AML-193 (cell line): Measurements from ENCODE around the gene KCNQ1.

Experiments
- DNase-seq, 2 experiments: peaks; one replicate each; lab custom pipeline; 2025; lab: John Stamatoyannopoulos, UW

Gene KCNQ1, protein sequence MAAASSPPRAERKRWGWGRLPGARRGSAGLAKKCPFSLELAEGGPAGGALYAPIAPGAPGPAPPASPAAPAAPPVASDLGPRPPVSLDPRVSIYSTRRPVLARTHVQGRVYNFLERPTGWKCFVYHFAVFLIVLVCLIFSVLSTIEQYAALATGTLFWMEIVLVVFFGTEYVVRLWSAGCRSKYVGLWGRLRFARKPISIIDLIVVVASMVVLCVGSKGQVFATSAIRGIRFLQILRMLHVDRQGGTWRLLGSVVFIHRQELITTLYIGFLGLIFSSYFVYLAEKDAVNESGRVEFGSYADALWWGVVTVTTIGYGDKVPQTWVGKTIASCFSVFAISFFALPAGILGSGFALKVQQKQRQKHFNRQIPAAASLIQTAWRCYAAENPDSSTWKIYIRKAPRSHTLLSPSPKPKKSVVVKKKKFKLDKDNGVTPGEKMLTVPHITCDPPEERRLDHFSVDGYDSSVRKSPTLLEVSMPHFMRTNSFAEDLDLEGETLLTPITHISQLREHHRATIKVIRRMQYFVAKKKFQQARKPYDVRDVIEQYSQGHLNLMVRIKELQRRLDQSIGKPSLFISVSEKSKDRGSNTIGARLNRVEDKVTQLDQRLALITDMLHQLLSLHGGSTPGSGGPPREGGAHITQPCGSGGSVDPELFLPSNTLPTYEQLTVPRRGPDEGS

DNA sequence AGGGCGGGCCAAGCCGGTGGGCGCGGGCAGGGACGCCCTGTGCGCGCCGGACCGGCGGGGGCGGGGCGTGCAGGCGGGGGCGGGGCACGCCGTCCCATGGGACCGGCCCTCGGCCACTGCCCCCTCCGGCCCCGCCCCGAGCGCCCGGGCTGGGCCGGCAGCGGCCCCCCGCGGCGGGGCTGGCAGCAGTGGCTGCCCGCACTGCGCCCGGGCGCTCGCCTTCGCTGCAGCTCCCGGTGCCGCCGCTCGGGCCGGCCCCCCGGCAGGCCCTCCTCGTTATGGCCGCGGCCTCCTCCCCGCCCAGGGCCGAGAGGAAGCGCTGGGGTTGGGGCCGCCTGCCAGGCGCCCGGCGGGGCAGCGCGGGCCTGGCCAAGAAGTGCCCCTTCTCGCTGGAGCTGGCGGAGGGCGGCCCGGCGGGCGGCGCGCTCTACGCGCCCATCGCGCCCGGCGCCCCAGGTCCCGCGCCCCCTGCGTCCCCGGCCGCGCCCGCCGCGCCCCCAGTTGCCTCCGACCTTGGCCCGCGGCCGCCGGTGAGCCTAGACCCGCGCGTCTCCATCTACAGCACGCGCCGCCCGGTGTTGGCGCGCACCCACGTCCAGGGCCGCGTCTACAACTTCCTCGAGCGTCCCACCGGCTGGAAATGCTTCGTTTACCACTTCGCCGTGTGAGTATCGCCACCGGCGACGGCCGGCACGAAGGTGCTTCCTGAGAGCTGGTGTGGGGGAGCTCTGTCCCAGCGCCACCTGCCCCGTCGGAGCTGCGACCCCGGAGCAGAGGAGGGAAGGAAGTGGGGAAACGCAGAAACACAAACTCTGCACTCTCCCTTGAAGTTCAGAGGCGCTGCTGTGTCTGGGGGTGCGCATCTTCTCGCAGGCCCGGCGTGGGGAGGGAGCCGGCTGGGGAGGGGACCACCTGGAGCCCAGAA lies at the start of gene KCNQ1:
KCNQ1 (plus strand) TSS at position 188 of the 925 bp plus-strand sequence; CDS start at position 279, 91 bp downstream.
- DNase-seq, result no peak

DNA sequence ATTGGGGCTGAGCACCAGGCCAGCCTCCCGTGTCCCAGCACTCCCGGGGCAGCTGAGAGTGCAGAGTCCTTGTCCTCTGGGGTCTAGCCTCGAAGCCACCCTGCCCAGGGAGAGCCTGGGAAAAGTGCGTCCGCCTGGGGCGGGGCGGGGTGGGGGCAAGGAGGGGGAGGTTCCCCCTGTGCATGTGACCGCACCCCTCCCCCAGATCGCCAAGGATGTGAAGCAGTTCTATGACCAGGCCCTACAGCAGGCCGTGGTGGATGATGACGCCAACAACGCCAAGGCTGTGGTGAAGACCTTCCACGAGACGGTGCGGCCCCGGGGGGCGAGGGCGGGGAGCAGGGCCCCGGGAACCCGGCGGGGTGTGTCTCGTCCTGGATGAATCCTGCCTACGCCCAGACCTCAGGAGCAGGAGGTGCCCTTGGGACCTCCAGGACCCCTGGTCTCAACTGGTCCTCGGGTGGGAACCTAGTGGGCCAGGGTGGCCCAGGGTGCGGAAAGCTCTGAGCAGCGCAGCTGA lies 49.5 kb upstream of the KCNQ1 start:
- no peak for DNase-seq

DNA sequence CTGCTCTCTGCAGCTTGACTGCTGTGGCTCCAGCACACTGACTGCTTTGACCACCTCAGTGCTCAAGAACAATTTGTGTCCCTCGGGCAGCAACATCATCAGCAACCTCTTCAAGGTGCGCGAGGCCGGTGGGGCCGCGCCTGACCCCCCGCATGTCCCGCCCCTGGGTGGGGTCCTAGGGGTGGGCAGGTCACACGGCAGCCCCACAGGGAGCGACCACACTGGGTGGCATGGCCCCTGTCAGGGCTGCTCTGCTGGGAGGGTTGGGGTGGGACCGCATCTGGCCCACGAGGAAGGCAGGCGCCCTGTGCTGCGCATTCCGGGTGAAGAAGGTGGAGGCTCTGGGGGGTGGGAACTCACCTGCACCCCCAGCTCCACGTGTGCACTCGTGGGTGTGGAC lies 49.0 kb upstream of the KCNQ1 start:
- no peak for DNase-seq

DNA sequence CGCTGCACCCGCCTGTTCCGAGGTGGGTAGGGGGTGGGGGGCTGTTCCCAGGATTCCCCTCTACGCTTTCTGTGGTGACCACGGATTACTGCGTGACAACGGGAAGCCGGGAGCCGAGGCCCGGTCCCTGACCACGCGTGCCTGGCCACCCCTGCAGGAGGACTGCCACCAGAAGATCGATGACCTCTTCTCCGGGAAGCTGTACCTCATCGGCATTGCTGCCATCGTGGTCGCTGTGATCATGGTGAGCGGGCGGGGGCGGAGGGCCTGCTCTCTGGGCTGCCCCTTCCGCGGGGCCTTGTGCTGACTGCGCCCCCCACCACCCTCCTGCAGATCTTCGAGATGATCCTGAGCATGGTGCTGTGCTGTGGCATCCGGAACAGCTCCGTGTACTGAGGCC lies 48.3 kb upstream of the KCNQ1 start:
- no peak for DNase-seq

DNA sequence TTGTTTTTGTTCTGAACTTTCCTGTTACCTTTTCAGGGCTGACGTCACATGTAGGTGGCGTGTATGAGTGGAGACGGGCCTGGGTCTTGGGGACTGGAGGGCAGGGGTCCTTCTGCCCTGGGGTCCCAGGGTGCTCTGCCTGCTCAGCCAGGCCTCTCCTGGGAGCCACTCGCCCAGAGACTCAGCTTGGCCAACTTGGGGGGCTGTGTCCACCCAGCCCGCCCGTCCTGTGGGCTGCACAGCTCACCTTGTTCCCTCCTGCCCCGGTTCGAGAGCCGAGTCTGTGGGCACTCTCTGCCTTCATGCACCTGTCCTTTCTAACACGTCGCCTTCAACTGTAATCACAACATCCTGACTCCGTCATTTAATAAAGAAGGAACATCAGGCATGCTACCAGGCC lies 47.8 kb upstream of the KCNQ1 start:
- DNase-seq, result no peak

DNA sequence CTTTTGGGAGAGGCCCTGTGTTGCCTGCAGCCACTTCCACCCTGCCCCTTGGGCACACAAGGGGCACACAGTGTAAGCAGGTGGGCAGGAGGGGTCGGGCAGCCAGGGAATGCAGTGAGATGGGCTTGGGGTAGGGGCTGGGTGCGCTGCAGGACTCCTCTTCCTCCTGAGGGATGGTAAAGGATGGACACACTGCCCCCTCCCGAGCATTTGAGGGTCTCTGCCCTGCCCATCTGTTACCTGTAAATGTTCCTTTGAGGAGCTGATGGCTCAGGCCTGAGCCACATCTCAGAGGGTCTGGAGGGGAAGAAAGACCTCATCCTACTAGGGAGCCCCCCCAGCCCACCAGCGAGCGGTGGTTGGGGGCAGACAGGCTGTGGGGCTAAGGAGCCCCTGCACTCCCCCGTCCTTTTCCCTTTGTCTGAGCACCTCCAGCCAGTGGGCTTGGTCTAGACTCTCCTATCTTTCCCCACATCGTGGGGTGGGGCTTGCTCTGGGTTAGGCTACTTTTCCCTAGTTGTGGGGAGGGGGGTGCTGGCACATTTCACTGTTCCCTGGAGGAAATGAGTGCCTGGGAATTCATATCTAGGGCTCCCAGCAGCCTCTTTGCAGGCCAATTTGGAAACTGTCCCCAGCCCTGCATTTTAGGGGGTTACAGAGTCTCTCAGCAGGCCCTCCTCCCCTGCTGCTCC lies 46.0 kb upstream of the KCNQ1 start:
- DNase-seq, result no peak

DNA sequence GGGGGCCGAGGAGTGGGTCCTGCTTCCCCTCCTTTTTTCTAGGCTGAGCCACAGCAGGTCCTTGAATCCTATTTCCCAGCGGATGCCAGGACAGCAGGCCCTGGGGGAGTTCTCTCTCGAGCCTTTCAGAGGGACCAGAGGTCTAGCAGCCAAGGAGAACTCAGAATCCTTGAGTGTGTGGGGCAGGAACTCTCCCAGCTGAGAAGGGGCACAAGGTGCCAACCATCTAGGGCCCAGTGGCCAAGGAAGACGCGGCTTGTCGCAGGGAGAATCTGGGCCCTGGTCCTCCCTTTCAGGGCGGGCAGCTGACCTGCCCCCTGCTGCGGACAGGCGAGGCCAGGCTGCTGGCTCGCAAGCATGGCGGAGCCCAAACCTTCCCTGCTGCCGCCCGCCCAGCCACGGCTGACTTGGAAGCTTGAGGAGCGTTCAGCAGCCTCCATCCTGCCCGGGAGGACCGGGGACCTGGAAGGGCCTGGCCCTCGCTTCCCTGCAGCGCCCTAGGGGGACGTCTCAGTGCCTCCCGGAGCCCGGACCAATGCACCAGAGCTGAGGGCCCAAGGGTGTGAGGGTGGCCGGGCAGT lies 45.2 kb upstream of the KCNQ1 start:
- DNase-seq, result no peak

DNA sequence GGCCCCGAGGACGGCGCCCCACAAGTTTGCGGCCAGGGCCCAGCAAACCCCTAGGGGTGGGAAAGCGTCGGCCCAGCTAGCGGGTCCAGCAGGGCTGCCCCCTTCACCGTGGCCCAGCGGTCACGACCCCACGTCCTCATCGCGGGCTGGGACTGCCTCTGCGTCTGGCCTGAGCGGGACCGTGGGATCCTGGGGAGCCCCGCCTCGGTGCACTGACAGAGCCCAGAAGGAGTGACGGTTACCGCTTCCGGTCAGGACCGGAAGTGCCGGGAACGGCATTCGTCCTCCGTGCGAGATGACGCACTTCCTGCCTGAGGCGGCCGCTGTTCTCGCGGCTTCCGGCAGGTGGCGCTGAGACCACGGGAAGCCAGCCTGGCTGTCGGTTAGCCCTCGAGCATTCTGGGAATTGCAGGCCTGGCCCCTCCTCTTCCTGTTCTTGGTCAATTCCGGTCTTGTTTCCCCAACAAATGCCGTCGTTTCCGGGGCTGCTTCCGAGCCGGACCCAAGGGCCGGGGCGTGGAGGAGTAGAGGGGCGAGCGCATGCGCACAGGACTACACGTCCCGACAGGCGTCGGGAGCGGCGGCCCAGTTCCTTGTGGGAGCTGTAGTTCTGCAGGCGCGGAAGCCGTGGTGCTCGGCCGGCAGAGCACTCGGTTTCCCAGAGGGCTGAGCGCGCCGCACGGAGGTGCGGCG lies 44.6 kb upstream of the KCNQ1 start, which contains the start of gene TSSC4:
TSSC4 (plus strand) TSS at position 682 of the 693 bp plus-strand sequence. CDS start 1,884 bp downstream, outside the sequence.
- peak; percentile 99 to 100 for DNase-seq

DNA sequence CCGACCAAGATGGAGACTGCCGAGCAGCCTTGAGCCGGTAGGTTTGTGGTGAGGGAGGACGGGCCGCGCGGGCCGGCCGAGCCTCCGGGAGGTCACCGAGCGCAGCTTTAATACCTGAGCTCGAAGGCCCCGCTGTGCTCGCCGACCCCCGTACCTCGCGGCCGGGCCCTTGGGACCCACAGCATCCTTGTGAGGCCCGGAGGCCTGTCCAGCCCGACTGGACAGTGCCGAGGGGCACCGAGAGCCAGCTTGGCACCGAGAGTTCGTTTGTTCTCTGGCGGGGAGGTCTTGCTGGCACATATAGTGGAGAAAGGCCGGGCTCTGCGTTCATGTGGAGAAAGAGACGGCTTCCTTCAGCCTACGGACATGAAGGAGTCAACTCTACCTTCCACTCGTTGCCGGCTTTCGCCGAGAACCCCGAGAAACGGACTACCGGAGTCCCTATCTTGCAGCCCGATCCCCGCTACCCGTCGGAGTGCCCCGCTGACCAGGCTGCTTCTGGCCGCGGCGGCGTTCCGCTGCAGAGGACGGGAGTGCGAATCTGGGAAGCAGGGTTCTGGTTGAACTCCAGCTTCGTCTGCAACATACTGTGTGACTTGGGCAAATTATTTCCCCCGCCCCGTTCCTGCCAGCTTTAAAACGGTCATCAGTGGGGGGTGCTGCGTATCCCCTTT lies 43.9 kb upstream of the KCNQ1 start:
- DNase-seq, result no peak

DNA sequence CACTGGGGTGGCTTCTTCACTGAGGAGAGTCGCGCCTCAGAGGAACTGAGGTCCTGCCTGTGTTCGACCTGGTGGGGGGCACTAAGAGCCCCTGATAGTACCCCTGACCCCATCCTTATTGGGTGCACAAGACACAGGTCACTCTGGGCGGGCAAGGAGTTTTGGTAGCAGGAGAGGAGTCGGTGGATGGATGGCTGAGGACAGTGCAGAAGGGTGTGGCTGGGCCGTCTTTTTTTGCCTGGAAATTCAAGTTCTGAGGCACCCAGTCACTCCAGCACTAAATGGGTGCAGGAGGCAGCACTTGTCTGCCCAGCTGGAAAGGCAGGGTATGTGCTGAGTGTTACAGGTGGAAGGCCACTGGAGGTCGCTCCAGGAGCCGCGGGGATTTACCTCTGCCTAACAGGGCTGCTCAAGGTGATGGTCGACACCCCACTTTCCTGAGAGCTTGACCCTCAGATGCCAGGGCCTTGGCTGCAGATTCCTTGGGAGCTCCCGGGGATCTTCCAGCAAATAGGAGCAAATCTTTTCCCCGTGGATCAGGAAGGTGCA lies 43.3 kb upstream of the KCNQ1 start:
- DNase-seq, result no peak

DNA sequence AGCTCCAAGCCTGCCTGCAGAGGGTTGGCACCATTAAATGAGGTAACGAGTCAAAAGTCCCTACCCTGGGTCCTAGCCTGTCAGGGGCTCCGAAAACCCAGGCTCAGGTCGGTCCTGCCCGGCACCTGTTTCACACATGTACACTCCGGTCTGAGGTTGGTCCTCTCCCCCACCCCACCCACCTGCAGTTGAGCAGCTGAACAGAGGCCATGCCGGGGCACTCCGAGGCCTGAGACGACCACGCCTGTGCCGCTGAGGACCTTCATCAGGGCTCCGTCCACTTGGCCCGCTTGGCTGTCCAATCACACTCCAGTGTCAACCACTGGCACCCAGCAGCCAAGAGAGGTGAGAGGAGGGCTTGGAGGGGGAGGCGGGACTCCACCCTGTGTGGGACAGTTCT lies 42.7 kb upstream of the KCNQ1 start:
- DNase-seq, result no peak

DNA sequence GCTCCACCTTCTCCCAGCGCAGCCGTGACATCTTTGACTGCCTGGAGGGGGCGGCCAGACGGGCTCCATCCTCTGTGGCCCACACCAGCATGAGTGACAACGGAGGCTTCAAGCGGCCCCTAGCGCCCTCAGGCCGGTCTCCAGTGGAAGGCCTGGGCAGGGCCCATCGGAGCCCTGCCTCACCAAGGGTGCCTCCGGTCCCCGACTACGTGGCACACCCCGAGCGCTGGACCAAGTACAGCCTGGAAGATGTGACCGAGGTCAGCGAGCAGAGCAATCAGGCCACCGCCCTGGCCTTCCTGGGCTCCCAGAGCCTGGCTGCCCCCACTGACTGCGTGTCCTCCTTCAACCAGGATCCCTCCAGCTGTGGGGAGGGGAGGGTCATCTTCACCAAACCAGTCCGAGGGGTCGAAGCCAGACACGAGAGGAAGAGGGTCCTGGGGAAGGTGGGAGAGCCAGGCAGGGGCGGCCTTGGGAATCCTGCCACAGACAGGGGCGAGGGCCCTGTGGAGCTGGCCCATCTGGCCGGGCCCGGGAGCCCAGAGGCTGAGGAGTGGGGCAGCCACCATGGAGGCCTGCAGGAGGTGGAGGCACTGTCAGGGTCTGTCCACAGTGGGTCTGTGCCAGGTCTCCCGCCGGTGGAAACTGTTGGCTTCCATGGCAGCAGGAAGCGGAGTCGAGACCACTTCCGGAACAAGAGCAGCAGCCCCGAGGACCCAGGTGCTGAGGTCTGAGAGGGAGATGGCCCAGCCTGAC lies 41.7 kb upstream of the KCNQ1 start:
- DNase-seq, result no peak

DNA sequence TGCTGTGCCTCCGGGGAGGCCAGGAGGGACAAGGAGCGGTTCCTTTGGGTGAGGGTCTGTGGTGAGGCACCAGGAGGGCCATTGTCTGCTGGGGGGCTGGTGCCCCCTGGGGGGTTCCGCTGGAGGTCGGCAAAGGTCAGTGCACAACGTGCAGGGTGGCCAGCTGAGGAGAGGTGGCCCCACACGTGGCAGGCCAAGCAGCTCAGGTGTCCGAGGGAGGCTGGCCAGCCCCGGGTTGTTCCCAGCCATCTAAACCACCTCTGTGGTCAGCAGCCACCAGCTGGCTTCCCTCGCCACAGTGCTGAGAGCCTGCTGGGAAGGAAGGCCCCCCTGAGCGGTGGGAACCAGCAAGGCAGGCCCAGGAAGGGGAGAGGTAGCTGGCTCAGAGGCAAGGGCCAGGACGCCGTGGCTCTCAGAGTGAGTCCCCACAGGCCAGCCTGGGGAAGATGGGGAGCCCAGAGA lies 40.0 kb upstream of the KCNQ1 start:
- no peak for DNase-seq

DNA sequence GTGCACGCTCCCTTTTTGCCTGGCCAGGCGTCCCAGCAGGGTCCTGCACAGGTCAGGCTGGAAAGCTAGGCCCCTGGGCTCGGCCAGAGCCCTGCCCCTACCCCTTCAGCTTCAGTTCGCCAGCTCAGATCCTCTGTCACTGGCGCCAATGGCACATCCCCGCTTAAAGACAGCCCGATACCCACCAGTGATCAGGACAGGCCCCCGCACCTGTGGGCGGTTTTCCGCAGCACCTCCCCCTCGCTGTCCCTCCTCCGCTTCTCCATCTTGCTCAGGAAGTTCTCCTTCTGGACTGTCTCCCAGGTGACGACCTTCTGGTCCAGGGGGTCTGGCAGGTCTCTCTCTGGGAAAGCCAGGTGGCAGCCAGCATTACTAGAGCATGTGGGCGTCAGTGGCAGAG lies 38.4 kb upstream of the KCNQ1 start:
- DNase-seq, result no peak

DNA sequence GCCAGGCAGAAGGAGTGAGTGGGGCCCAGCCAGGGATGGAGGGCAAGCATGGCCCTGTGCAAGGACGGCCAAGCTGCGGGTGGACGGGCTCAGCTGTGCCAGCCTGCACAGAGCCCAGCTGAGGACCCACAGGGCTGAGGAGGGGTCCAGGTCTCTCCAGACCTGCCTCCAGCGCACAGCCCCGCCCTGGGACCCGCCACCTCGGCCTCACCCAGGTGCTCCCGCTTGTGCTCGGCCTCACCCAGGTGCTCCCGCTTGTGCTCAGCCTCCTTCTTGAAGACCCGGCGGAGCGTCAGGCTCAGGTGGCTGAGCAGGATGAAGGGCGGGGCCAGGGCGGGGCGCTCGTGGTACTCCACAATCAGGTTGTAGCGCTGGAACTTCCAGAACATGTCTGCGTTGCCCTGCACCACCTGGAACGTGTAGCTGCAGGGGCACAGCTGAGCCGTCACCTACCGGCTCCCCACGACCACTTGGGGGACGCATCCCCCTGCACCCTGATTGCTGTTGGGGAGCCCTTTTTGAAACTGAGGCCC lies 37.9 kb upstream of the KCNQ1 start:
- no peak for DNase-seq

DNA sequence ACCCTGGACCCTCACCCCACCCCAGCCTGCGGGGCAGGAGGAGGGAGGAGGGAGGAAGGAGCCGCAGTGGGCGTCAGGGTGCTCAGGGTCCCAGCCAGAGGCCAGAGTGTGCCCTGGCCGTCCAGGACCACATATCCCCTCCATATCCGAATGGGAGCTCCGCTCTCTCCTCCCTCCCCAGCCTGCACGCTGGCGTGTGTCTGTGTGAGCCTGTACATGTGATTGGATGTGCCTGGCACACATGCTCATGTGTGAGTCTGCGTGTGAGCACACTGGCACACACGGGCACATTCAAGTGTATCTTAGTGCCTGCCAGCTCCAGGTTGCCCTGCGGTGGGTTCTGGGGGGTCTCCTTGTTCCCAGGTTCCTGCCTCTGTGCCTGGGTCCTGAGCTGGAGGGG lies 36.1 kb upstream of the KCNQ1 start:
- DNase-seq, result no peak

DNA sequence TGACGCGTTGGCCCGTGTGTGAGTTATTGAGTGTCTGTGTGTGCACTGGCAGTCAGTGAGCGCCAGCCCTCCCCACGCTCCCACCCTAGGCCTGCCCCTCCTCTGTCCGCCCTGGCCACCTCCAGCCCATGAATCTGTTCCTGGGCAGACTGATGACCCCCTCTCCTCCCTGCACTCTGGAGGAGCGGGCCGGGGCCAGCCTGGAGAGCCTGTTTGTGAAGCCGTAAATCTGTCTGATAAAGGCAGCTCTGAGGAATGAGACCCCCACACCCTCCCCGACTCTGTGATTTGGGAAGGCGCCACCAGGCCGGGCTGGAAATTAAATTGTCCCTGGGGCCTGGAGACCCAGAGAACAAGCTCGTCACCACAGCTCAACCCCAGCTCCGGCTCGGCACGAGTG lies 35.7 kb upstream of the KCNQ1 start:
- no peak for DNase-seq
